ENCODE data around the gene NBEAL1.

Gene NBEAL1

DNA sequence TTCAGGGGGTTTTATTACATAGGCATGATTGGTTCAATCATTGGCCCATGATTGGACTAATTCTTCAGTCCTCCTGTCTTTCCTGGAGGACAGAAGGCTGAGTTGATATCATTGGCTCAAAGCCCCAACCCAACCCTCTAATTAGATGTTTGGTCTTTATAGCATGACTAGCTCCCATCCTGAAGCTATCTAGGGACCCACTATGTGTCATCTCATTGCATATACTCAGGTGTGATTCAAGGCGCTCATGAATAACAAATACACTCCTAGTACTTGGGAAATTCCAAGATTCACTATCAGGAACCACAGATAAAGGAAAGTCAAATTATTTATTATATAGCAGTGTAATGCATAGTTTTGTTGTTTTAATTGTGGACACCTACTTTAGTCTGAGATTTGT is 24.9 kb upstream of the NBEAL1 start:
- TF ChIP-seq, protein P1, sequence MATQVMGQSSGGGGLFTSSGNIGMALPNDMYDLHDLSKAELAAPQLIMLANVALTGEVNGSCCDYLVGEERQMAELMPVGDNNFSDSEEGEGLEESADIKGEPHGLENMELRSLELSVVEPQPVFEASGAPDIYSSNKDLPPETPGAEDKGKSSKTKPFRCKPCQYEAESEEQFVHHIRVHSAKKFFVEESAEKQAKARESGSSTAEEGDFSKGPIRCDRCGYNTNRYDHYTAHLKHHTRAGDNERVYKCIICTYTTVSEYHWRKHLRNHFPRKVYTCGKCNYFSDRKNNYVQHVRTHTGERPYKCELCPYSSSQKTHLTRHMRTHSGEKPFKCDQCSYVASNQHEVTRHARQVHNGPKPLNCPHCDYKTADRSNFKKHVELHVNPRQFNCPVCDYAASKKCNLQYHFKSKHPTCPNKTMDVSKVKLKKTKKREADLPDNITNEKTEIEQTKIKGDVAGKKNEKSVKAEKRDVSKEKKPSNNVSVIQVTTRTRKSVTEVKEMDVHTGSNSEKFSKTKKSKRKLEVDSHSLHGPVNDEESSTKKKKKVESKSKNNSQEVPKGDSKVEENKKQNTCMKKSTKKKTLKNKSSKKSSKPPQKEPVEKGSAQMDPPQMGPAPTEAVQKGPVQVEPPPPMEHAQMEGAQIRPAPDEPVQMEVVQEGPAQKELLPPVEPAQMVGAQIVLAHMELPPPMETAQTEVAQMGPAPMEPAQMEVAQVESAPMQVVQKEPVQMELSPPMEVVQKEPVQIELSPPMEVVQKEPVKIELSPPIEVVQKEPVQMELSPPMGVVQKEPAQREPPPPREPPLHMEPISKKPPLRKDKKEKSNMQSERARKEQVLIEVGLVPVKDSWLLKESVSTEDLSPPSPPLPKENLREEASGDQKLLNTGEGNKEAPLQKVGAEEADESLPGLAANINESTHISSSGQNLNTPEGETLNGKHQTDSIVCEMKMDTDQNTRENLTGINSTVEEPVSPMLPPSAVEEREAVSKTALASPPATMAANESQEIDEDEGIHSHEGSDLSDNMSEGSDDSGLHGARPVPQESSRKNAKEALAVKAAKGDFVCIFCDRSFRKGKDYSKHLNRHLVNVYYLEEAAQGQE (IDR thresholded peaks at IDR 0.05; ENCODE audit: insufficient read depth in 1 of 2, low read depth in 2 of 2, low read length in 2 of 2), result no peak
- TF ChIP-seq POLR2AphosphoS5 (IDR thresholded peaks at IDR 0.05; ENCODE audit: low read depth, low read length) (no peak), TAF1 (IDR thresholded peaks at IDR 0.05; ENCODE audit: borderline replicate concordance, insufficient read depth, low read length) (no peak), FOXP2 (optimal IDR thresholded peaks at IDR 0.05; ENCODE audit: borderline replicate concordance, extremely low read depth, extremely low read length, insufficient read depth) (no peak), SIN3A (IDR thresholded peaks at IDR 0.05; ENCODE audit: borderline replicate concordance, insufficient read depth, low read length) (no peak)

DNA sequence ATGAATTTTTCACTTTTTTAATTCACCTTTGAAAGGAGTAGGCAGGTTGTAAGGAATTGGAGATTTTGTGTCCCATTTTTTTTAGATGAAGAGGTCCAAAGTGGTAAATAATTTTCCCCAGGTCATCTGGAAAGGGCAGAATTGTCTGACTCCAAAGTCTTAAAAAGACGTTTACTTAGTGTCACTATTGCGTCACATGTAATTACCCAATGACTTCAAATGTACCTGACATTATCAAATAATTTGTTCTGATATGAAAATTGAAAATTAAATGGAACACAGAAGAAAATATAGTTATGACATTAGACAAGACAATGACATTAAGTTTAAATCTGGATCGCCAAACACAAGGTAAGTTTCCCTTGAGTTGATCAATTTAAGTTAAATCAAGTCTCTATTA is 24.2 kb upstream of the NBEAL1 start:
- TF ChIP-seq, protein P1 (IDR thresholded peaks at IDR 0.05; ENCODE audit: insufficient read depth in 1 of 2, low read depth in 2 of 2, low read length in 2 of 2), result no peak
- TF ChIP-seq POLR2AphosphoS5 (IDR thresholded peaks at IDR 0.05; ENCODE audit: low read depth, low read length), result no peak
- TF ChIP-seq SIN3A (IDR thresholded peaks at IDR 0.05; ENCODE audit: borderline replicate concordance, insufficient read depth, low read length), result no peak
- TF ChIP-seq FOXP2 (optimal IDR thresholded peaks at IDR 0.05; ENCODE audit: borderline replicate concordance, extremely low read depth, extremely low read length, insufficient read depth), result no peak
- TF ChIP-seq TAF1 (IDR thresholded peaks at IDR 0.05; ENCODE audit: borderline replicate concordance, insufficient read depth, low read length), result no peak

DNA sequence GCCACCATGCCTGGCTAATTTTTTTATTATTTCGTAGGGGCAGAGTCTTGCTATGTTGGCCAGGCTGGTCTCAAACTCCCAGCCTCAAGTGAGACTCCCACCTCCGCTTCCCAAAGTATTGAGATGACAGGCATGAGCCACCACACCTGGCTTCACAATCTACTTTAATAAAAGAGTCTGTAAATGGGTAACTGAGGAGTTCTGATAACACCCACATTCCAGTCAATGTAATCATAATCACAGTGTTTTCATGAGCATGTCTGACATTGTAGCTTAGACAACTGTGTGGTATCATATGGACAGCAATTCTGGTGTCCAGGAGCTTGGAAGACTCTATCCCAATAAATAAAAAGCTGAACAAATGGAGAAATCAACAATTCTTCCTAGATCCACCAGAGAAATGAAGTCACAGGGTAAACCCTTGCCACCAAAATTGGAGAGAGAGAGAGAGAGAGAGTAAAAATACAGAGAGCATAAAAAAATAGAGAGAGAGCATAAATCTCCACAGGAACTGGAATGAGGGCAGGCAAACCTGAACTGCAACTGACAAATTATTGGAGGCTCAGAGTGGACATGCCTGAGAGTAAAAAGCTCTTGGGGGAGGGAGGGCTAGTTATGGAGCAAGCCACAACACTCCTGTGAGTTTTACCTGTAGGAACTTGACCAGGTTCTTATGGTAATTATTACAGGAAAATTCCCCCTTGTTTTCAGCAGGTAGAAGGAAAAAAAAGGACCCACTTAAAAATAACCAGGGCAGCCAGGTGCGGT is 12.4 kb upstream of the NBEAL1 start:
- no peak for TF ChIP-seq FOXP2 (optimal IDR thresholded peaks at IDR 0.05; ENCODE audit: borderline replicate concordance, extremely low read depth, extremely low read length, insufficient read depth)
- TF ChIP-seq TAF1 (IDR thresholded peaks at IDR 0.05; ENCODE audit: borderline replicate concordance, insufficient read depth, low read length), result no peak
- no peak for TF ChIP-seq POLR2AphosphoS5 (IDR thresholded peaks at IDR 0.05; ENCODE audit: low read depth, low read length)
- TF ChIP-seq, protein P1 (IDR thresholded peaks at IDR 0.05; ENCODE audit: insufficient read depth in 1 of 2, low read depth in 2 of 2, low read length in 2 of 2), result no peak
- no peak for TF ChIP-seq SIN3A (IDR thresholded peaks at IDR 0.05; ENCODE audit: borderline replicate concordance, insufficient read depth, low read length)

DNA sequence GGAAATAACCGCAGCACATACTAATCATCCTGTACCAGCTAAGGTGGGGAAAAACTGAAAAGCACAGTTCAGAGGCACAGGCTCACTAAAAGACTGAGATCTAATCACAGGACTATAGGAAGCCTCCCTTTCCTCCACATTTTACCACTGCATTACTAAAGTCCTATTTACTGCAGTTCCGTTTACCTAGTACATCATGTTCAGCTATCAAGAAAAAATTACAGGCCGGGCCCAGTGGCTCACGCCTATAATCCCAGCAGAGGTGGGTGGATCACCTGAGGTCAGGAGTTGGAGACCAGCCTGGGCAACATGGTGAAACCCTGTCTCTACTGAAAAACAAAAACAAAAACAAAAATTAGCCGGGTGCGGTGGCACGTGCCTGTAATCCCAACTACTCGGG is 11.0 kb upstream of the NBEAL1 start:
- TF ChIP-seq TAF1 (IDR thresholded peaks at IDR 0.05; ENCODE audit: borderline replicate concordance, insufficient read depth, low read length) (no peak), FOXP2 (optimal IDR thresholded peaks at IDR 0.05; ENCODE audit: borderline replicate concordance, extremely low read depth, extremely low read length, insufficient read depth) (no peak), SIN3A (IDR thresholded peaks at IDR 0.05; ENCODE audit: borderline replicate concordance, insufficient read depth, low read length) (no peak), POLR2AphosphoS5 (IDR thresholded peaks at IDR 0.05; ENCODE audit: low read depth, low read length) (no peak)
- TF ChIP-seq, protein P1 (IDR thresholded peaks at IDR 0.05; ENCODE audit: insufficient read depth in 1 of 2, low read depth in 2 of 2, low read length in 2 of 2), result no peak
